ENCODE data around the gene RMND5B.

Gene RMND5B

DNA sequence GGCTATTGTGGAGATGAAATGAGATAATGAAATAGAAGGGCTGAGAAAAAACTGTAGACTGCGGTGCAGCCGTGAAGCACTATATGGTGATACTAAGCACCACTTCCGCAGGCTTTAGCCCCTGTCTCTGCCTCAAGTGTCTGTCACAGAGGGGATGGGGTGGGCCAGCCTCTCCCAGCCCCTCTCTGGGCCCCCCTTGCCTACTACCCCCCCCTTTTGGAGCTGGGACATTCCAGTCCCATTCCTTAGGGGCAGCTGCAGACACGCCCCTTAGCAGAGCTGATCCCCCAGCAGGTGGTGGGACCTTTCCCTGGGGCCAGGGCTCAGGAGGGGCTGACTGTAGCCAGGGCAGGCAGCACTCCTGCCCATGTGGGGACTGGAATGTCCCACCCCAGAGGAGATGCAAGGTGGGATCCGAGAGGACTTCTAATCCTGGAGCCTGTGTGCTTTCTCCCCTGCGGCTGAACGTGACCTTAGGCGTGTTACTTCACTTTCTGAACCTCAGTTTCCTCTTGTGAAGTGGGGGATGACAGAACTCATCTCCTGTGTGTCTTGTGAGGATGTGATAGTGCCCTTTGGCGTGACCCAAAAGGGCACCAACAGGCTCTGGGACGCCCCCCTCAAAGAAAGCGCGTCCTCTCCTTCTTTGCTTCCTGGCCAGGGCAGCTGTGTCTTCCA is 15.5 kb upstream of the RMND5B start:
- no peaks in the 10 kb centered on the region for H3K36me3 ChIP-seq
- DNase-seq, result no peak
- H3K27ac ChIP-seq, result no peak overlapping the region
- H3K9me3 ChIP-seq (ENCODE audit: severe bottlenecking), result no peaks in the 10 kb centered on the region
- H3K4me3 ChIP-seq (ENCODE audit: low read depth, low read length), result no peak overlapping the region
- no peak for TF ChIP-seq CTCF (IDR thresholded peaks at IDR 0.05; ENCODE audit: low read depth, low read length)
- no peaks in the 10 kb centered on the region for H3K27me3 ChIP-seq (ENCODE audit: insufficient read depth, low read depth, severe bottlenecking)

DNA sequence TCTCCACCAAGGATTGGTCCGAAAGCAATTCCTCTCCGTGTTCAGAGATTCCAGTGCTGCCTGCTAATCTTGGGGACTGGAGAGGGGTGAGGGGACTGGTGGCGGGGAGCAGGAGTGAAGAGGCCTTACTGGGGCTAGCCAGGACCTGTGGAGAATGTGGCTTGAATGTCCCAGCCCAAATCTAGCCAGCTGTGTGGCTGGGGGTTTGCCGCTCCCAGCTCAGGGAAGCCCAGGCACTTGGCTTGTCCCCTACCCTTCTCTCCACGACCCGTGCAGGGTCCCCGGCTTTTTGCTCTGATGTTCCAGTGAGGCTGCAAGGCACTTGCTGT is 15.0 kb upstream of the RMND5B start:
- Histone ChIP-seq H3K9me3 (ENCODE audit: severe bottlenecking) (no peaks in the 10 kb centered on the region), H3K4me3 (ENCODE audit: low read depth, low read length) (no peak overlapping the region), H3K27me3 (ENCODE audit: insufficient read depth, low read depth, severe bottlenecking) (no peaks in the 10 kb centered on the region), H3K36me3 (no peaks in the 10 kb centered on the region), H3K27ac (no peak overlapping the region)
- no peak for DNase-seq
- no peak for TF ChIP-seq CTCF (IDR thresholded peaks at IDR 0.05; ENCODE audit: low read depth, low read length)

GRCh38 chr5:178116143-178116885 is 14.5 kb upstream of the RMND5B start:
- H3K4me3 ChIP-seq (ENCODE audit: low read depth, low read length), result no peak overlapping the region
- no peak for DNase-seq
- no peak overlapping the region for H3K27ac ChIP-seq
- no peaks in the 10 kb centered on the region for H3K36me3 ChIP-seq
- no peaks in the 10 kb centered on the region for H3K9me3 ChIP-seq (ENCODE audit: severe bottlenecking)
- H3K27me3 ChIP-seq (ENCODE audit: insufficient read depth, low read depth, severe bottlenecking), result no peaks in the 10 kb centered on the region
- TF ChIP-seq CTCF (IDR thresholded peaks at IDR 0.05; ENCODE audit: low read depth, low read length), result no peak

- no peak overlapping the region for H3K27ac ChIP-seq
- H3K27me3 ChIP-seq (ENCODE audit: insufficient read depth, low read depth, severe bottlenecking), result no peaks in the 10 kb centered on the region
- TF ChIP-seq CTCF (IDR thresholded peaks at IDR 0.05; ENCODE audit: low read depth, low read length), result no peak
- no peak for DNase-seq
- no peak overlapping the region for H3K4me3 ChIP-seq (ENCODE audit: low read depth, low read length)
- H3K9me3 ChIP-seq (ENCODE audit: severe bottlenecking), result no peaks in the 10 kb centered on the region
- peaks cover 3% of the 10 kb centered on the region; the same call in 1 of the 2 replicates for H3K36me3 ChIP-seq
Measured at GRCh38 chr5:178117923-178118701, 12.7 kb upstream of the RMND5B start.

DNA sequence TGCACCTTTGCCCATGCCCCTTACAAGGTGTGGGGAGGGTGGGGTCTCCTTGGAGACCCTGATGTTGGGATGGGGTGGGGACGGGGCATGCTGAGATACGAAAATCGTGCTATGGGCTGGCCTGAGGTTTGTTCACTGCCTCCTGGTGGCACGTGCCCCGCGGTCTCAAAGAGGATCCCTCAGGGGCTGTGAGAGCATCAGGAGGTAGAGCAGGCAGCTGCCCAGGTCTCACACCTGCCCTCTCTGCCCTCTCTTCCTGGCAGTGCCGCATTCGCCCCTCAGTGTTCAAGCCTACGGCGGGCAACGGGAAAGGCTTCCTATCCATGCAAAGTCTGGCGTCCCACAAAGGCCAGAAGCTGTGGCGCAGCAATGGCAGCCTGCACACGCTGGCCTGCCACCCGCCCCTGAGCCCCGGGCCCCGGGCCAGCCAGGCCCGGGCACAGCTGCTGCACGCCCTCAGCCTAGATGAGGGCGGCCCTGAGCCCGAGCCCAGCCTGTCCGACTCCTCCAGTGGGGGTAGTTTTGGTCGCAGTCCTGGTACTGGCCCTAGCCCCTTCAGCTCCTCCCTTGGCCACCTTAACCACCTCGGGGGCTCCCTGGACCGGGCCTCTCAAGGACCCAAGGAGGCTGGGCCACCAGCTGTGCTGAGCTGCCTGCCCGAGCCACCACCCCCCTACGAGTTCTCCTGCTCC is 10.8 kb upstream of the RMND5B start:
- Histone ChIP-seq H3K36me3 (peaks cover 3% of the 10 kb centered on the region; the same call in 1 of the 2 replicates), H3K9me3 (ENCODE audit: severe bottlenecking) (no peaks in the 10 kb centered on the region), H3K27me3 (ENCODE audit: insufficient read depth, low read depth, severe bottlenecking) (no peaks in the 10 kb centered on the region), H3K27ac (no peak overlapping the region), H3K4me3 (ENCODE audit: low read depth, low read length) (no peak overlapping the region)
- TF ChIP-seq CTCF (IDR thresholded peaks at IDR 0.05; ENCODE audit: low read depth, low read length), result no peak
- no peak for DNase-seq
